Heart left ventricle (tissue), 16 donors: Measurements from ENCODE around the gene RPL12. TPM values are rescaled to one million over a fixed set of nuclear protein-coding genes. Genes with fewer than 3 reads are reported as not detected.

Source experiments
- ATAC-seq, 4 donors: fragments of 200-7000 bp; cut with Tn5 transposase; one replicate each; pipeline ENCODE4 v1.9.1; 2020 to 2022; ENCODE audit warnings: moderate library complexity in 4 of 4, mild to moderate bottlenecking in 3 of 4, moderate number of reproducible peaks in 1 of 4
- DNase-seq, 5 donors: peaks; one replicate each; pipeline ENCODE4 v3.0.0-alpha.2; 2020
- H3K27ac ChIP-seq, 12 donors: fragments of 200-600 bp; sonication (generic) in 4 of 12; one replicate each; pipeline versions ENCODE4 v1.5.0 to v1.8.0; 2016 to 2022; ENCODE audit warnings: mild to moderate bottlenecking in 2 of 12
- H3K27me3 ChIP-seq, 9 donors: fragments of 200-600 bp; sonication (generic) in 2 of 9; one replicate each; pipeline versions ENCODE4 v1.5.1 to v1.8.0; 2016 to 2022; ENCODE audit warnings: mild to moderate bottlenecking in 3 of 9
- H3K36me3 ChIP-seq, 9 donors: fragments of 200-600 bp; sonication (generic) in 2 of 9; one replicate each; pipeline versions ENCODE4 v1.5.0 to v1.8.0; 2018 to 2022; ENCODE audit warnings: mild to moderate bottlenecking in 2 of 9
- H3K4me1 ChIP-seq, 12 donors: fragments of 200-600 bp; sonication (generic) in 4 of 12; one replicate each; pipeline versions ENCODE4 v1.5.0 to v1.8.0; 2016 to 2022; ENCODE audit warnings: mild to moderate bottlenecking in 3 of 12
- H3K4me3 ChIP-seq, 12 donors: fragments of 200-600 bp; sonication (generic) in 4 of 12; one replicate each; pipeline versions ENCODE4 v1.5.0 to v1.8.0; 2017 to 2022; ENCODE audit warnings: mild to moderate bottlenecking in 9 of 12, moderate library complexity in 4 of 12
- H3K9me3 ChIP-seq, 12 donors: fragments of 200-600 bp; sonication (generic) in 4 of 12; one replicate each; pipeline versions ENCODE4 v1.5.0 to v1.8.0; 2016 to 2022; ENCODE audit warnings: mild to moderate bottlenecking in 1 of 12
- POLR2A ChIP-seq, 2 donors: fragments of 450-650 bp; IDR thresholded peaks; one replicate each; pipeline ENCODE4 v1.6.1; 2017; ENCODE audit warnings: antibody characterized with exemption in 2 of 2, mild to moderate bottlenecking in 2 of 2, moderate library complexity in 2 of 2
- WGBS, 4 donors: extraction: QIAGEN DNeasy Blood & Tissue Kit in 2 of 4; methylation state at CpG; one replicate each; pipeline versions ENCODE4 v1.1.5 to v1.1.7; 2013 to 2018; 5-methylcytosine and 5-hydroxymethylcytosine counted together
- intact Hi-C, 10 donors: fragments of 100-400 bp; cut with DNase I; formaldehyde crosslinking; loops; one replicate each; pipeline versions ENCODE4 v1.11.1 to v1.14.2; 2022
- polyA plus RNA-seq, 2 donors: library from polyadenylated mRNA; stranded (reverse); fragments of 200-250 nt; gene quantifications; one replicate each; pipeline ENCODE4 v1.2.3, GENCODE V29; 2013
- total RNA-seq, 9 donors: library from RNA; depleted of rRNA in 2 of 9; stranded (reverse); fragments of >200 nt in 2 of 9; fragmentation: NEBNext Ultra II Directional in 3 of 9; extraction: Animal tissue kit (Norgen Biotek cat#: 25700) in 3 of 9; gene quantifications; one replicate each; pipeline versions ENCODE4 v1.1.0 to v1.2.4, GENCODE V29; 2016 to 2023
- TF ChIP-seq, protein P1 (sequence below), 12 donors: fragments of 200-600 bp; sonication (generic) in 4 of 12; IDR thresholded peaks; one replicate each; pipeline versions ENCODE4 v1.5.0 to v1.8.0; 2018 to 2022; ENCODE audit warnings: antibody characterized with exemption in 12 of 12, mild to moderate bottlenecking in 5 of 12
- donor health status: ischemic (EF 13 %, LVEDD 7.1; RV severe dilation, severe dysfunction).
- donor health status: healthy with polysubstance abuse.
- donor health status: DM: no; HTN: yes; CAD: no.
- donor health status: DM: no; HTN: no; CAD: no.
- donor health status: ischemic (EF 25% LVEDD 6.9; RV normal size, moderate dysfunction).
- donor health status: ischemic (EF 25% LVEDD 5.7; RV mildly dilated, moderate dysfunction).
- donor health status: healthy.
- donor health status: DM: yes; HTN: yes; CAD: no.
- donor health status: ischemic (EF 35%, LVEDD 5.7; RV mildly dilated, moderate dysfunction).
- donor health status: nonischemic (EF 11% LVEDD 7.7; RV severe dilation, severe dysfunction).
- donor health status: DM: yes; HTN: yes; CAD: no.
- donor health status: PGD.
- donor health status: ischemic (EF 29% LVEDD 5.4; RV normal size, mild dysfunction).
- donor health status: nonischemic (EF 23%, LVEDD 6.1; RV moderate dilation, normal function).

The RPL12 gene
- total and polyA plus RNA-seq, 11 donors = 408 to 1,523 (median 665) TPM

- Histone ChIP-seq H3K36me3 (peaks cover 0 to 4% (median 0%) of the 10 kb centered on the region in 9 donors), H3K27ac (peak overlapping the region in 1 of 12 donors; percentile 78), H3K4me3 (no peak overlapping the region), H3K9me3 (no peaks in the 10 kb centered on the region), H3K27me3 (no peaks in the 10 kb centered on the region), H3K4me1 (peaks cover 0 to 23% (median 2%) of the 10 kb centered on the region in 12 donors)
- TF ChIP-seq POLR2A (IDR thresholded peaks at IDR 0.05) = no peak
- TF ChIP-seq, protein P1, sequence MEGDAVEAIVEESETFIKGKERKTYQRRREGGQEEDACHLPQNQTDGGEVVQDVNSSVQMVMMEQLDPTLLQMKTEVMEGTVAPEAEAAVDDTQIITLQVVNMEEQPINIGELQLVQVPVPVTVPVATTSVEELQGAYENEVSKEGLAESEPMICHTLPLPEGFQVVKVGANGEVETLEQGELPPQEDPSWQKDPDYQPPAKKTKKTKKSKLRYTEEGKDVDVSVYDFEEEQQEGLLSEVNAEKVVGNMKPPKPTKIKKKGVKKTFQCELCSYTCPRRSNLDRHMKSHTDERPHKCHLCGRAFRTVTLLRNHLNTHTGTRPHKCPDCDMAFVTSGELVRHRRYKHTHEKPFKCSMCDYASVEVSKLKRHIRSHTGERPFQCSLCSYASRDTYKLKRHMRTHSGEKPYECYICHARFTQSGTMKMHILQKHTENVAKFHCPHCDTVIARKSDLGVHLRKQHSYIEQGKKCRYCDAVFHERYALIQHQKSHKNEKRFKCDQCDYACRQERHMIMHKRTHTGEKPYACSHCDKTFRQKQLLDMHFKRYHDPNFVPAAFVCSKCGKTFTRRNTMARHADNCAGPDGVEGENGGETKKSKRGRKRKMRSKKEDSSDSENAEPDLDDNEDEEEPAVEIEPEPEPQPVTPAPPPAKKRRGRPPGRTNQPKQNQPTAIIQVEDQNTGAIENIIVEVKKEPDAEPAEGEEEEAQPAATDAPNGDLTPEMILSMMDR (IDR thresholded peaks at IDR 0.05) = no peak
- WGBS, 4 donors = 82 to 86% (median 84%) methylated on average over 12 to 15 of the region's 15 CpGs
- DNase-seq (no peak), ATAC-seq (peak in 2 of 4 donors; percentile 17 to 25)
- intact Hi-C loops = no loop called here
Observed at GRCh38 chr9:127417131-127418036, 33.8 kb downstream of the RPL12 start.

DNA sequence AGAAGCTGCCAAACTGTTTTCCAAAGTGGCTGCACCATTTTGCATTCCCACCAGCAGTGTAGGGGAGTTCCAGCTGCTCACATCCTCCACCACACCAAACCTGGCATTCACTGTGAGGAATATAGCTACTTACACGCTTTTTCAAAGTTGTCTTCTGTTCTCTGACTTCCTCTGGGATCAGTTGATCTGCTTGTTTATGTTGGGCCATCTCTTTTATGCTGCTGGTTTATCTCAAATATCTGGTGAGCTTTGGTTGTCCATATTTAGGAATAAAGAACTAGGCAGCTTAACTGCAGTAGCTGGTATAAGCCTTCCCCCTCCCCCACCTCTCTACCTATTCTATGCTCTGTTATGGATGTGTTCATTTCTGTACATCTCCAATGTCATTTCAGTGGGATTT is 35.5 kb downstream of the RPL12 start:
- H3K36me3 ChIP-seq = peaks cover 0 to 4% (median 0%) of the 10 kb centered on the region in 9 donors
- TF ChIP-seq, protein P1 (IDR thresholded peaks at IDR 0.05) = no peak
- WGBS, 4 donors = 81 to 94% (median 92%) methylated on average over 1 of the region's 1 CpG
- H3K9me3 ChIP-seq = no peaks in the 10 kb centered on the region
- peaks cover 0 to 26% (median 0%) of the 10 kb centered on the region in 12 donors for H3K4me1 ChIP-seq
- H3K27ac ChIP-seq = peak overlapping the region in 1 of 12 donors; percentile 78
- DNase-seq = no peak
- no peaks in the 10 kb centered on the region for H3K27me3 ChIP-seq
- intact Hi-C loops = no loop called here
- no peak for ATAC-seq
- no peak overlapping the region for H3K4me3 ChIP-seq

DNA sequence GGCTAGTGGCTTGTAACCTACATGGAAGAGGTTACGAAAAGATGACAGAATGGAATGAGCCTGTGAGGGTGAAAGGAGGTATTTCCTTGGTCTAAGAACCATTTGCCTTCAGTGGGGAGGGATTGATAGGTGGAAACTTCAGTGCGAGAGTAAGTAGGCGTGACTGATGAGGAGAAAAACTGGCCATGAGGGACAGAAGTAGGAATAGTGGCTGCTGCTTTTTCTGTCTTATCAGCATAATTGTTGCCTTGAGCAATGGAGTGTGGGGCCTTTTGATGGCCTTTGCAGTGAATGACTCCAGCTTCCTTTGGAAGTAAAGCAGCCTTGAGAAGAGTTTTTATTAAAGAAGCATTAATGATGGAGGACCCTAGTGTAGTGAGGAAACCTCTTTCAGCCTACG is 36.1 kb downstream of the RPL12 start:
- Histone ChIP-seq H3K36me3 (peaks cover 0 to 4% (median 0%) of the 10 kb centered on the region in 9 donors), H3K9me3 (no peaks in the 10 kb centered on the region), H3K27ac (peak overlapping the region in 1 of 12 donors; percentile 78), H3K4me3 (no peak overlapping the region), H3K27me3 (no peaks in the 10 kb centered on the region), H3K4me1 (peaks cover 0 to 30% (median 0%) of the 10 kb centered on the region in 12 donors)
- ATAC-seq (no peak), DNase-seq (no peak)
- WGBS, 4 donors = 92 to 96% (median 94%) methylated on average over 4 of the region's 4 CpGs
- TF ChIP-seq POLR2A (IDR thresholded peaks at IDR 0.05) = no peak
- TF ChIP-seq, protein P1 (IDR thresholded peaks at IDR 0.05) = no peak
- intact Hi-C loops = no loop called here

GRCh38 chr9:127411122-127411521 is 40.1 kb downstream of the RPL12 start:
- ATAC-seq = peak in 1 of 4 donors; percentile 20
- WGBS, 4 donors = 84 to 89% (median 87%) methylated on average over 4 of the region's 4 CpGs

More at GRCh38 chr9:127411122-127411521, 40.1 kb downstream of the RPL12 start:
- intact Hi-C loops = no loop called here
- peaks cover 0 to 17% (median 12%) of the 10 kb centered on the region in 12 donors for H3K4me1 ChIP-seq
- no peak for DNase-seq
- H3K27ac ChIP-seq = peak overlapping the region in 2 of 12 donors; percentile 8 to 88
- no peaks in the 10 kb centered on the region for H3K27me3 ChIP-seq
- no peaks in the 10 kb centered on the region for H3K9me3 ChIP-seq
- H3K36me3 ChIP-seq = peaks cover 0 to 13% (median 2%) of the 10 kb centered on the region in 9 donors
- no peak overlapping the region for H3K4me3 ChIP-seq
- TF ChIP-seq POLR2A (IDR thresholded peaks at IDR 0.05) = no peak
- TF ChIP-seq, protein P1 (IDR thresholded peaks at IDR 0.05) = no peak
